ENCODE results near the gene OR4D2.
"Not testable (repeated sequence)": the region's sequence is repeated elsewhere in the genome, so short reads cannot be mapped to it uniquely, and the experiment has no call there.

Gene OR4D2

DNA sequence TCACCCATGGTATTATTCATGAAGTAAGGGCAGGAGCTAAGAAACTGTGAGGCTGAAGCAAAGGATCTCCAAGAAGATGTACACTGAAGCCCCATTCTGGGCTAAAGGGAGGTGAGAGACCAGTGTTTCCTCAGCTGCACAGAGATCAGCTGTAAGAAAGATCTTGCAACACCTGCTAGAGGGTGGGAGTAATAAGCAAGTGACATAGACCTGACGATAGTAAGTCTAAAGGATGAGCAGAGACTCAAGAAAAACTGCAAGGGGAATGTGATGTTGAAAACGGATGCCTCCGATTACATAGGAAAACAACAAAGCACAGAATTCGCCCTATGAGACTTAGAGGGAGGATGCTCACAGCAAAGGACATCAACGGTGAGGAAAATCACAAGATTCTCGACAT is at the start of gene OR4D2:
TSS of gene OR4D2 (plus strand) at position 301 of the 400 bp plus-strand sequence. CDS start 2,674 bp downstream, outside the sequence.
- TF ChIP-seq, protein P1, sequence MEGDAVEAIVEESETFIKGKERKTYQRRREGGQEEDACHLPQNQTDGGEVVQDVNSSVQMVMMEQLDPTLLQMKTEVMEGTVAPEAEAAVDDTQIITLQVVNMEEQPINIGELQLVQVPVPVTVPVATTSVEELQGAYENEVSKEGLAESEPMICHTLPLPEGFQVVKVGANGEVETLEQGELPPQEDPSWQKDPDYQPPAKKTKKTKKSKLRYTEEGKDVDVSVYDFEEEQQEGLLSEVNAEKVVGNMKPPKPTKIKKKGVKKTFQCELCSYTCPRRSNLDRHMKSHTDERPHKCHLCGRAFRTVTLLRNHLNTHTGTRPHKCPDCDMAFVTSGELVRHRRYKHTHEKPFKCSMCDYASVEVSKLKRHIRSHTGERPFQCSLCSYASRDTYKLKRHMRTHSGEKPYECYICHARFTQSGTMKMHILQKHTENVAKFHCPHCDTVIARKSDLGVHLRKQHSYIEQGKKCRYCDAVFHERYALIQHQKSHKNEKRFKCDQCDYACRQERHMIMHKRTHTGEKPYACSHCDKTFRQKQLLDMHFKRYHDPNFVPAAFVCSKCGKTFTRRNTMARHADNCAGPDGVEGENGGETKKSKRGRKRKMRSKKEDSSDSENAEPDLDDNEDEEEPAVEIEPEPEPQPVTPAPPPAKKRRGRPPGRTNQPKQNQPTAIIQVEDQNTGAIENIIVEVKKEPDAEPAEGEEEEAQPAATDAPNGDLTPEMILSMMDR (IDR thresholded peaks at IDR 0.05; ENCODE audit: control extremely low read depth, extremely low read depth, low read depth, missing control alignments) = no peak
- ChIA-PET POLR2A (no interaction called here), CTCF (interaction anchor here (1.3 kb wide), 1 partner anchor 10 kb away, joined by 4 read pairs; no protein-coding TSS in a partner anchor)
- no peak for DNase-seq (ENCODE audit: extremely low spot score)

DNA sequence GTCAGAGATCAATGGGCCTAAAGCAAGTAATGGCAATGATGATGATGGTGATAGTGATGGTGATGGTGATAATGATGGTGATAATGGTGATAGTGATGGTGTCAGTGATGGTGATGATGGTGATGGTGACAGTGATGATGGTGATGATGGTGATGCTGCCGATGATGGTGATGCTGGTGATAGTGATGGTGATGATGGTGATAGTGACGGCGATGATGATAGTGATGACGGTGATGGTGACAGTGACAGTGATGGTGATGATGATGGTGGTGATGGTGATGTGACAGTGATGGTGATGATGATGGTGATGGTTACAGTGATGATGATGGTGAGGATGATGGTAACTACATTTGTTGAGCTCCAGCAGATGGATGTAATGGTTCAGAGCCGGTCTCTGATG is 49.4 kb upstream of the OR4D2 start:
- no peak for DNase-seq (ENCODE audit: extremely low spot score)
- TF ChIP-seq, protein P1 (IDR thresholded peaks at IDR 0.05; ENCODE audit: control extremely low read depth, extremely low read depth, low read depth, missing control alignments) = no peak
- POLR2A ChIA-PET = no interaction called here
- CTCF ChIA-PET = interaction anchor here (0.8 to 5.9 kb wide), 2 partner anchors 17 to 259 kb away, joined by 3 to 74 read pairs; no protein-coding TSS in a partner anchor

DNA sequence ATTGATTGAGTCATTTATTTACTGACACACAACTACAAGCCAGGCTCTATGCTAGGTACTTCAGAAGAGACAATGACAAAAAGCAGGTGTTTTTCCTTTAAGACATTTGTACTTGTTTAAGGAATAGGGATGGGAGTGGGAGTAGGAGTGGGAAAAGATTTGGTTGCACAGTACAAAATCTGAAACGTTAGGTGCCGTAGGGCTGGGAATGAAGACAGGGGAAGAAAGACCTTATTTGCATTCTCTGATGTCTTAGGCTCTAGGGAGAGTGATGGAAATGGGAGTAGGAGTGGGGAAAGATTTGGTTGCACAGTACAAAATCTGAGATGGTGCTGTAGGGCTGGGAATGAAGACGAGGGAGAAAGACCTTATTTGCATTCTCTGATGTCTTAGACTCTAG is 47.3 kb upstream of the OR4D2 start:
- ChIA-PET CTCF (no interaction called here), POLR2A (no interaction called here)
- TF ChIP-seq, protein P1 (IDR thresholded peaks at IDR 0.05; ENCODE audit: control extremely low read depth, extremely low read depth, low read depth, missing control alignments) = no peak
- no peak for DNase-seq (ENCODE audit: extremely low spot score)

DNA sequence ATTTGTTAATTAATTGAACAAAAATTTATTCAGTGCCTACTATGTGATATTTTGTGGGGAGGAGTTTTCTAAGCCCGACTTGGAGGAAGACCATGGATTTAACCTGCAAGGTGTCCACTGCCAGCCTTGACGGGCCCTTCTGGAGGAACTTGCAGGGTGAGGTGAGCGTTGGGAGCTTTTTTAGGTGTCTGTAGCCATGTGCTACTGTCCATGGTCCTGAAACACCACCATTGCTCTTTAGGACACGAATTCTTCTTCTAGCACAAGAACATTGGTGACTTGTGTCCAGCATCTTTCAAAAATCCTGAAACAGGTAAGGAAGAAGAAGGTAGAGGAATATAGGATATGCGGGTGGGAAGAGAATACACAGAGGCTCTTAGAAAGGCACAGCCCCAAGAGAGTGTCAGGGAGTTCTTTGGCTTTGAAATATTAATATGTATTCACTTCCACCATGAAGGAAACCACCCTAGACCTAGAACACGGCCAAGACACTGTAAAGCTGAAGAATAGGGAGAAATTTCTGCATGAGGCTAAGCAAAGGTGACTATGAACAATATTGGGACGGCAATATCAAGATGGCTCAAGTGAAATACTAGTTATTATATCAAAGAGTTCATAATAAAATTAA is 46.5 kb upstream of the OR4D2 start:
- POLR2A ChIA-PET = interaction anchor here (0.5 kb wide), 1 partner anchor 37 kb away, joined by 3 read pairs; the partner anchor contains the start of gene DYNLL2
- CTCF ChIA-PET = no interaction called here
- DNase-seq (ENCODE audit: extremely low spot score) = peak; percentile 47
- TF ChIP-seq, protein P1 (IDR thresholded peaks at IDR 0.05; ENCODE audit: control extremely low read depth, extremely low read depth, low read depth, missing control alignments) = no peak

DNA sequence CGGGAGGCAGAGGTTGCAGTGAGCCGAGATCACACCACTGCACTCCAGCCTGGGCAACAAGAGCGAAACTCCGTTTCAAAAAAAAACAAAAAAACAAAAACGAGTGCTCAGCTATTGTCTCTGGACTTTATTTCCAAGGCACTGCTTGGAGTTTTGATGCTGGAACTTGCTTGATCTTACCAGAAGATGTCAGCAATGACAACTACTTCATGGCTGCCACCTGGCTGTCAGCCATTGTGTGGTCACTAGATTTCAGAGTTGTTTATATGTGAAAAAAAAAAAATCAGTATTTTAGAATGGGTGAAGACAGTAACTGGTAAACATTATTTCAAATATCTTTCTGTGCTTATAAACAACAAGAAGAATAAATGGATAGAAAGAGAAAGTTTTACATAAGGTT is 44.9 kb upstream of the OR4D2 start:
- peak; percentile 34 for DNase-seq (ENCODE audit: extremely low spot score)
- TF ChIP-seq, protein P1 (IDR thresholded peaks at IDR 0.05; ENCODE audit: control extremely low read depth, extremely low read depth, low read depth, missing control alignments) = peak; percentile 36
- ChIA-PET POLR2A (no interaction called here), CTCF (interaction anchor here (1.4 to 2.2 kb wide), 3 partner anchors 8 to 289 kb away, joined by 3 to 4 read pairs (median 3); no protein-coding TSS in a partner anchor)

DNA sequence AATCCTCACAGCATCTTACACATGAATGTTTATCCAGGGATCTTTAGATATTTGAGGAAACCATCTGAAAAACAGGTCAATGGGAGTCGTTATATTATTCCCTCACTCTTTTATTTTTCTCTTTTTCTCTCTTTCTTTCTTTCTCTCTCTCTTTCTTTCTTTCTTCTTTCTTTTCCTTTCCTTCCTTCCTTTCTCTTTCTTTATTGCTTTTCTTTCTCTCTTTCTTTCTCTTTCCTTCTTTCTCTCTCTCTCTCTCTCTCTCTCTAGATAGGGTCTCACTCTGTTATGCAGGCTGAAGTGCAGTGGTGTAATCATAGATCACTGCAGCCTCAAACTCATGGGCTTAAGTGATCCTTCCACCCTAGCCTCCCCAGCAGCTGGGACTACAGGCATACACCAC is 38.9 kb upstream of the OR4D2 start:
- POLR2A ChIA-PET = no interaction called here
- CTCF ChIA-PET = interaction anchor here (1.4 kb wide), 1 partner anchor 15 kb away, joined by 3 read pairs; no protein-coding TSS in a partner anchor
- DNase-seq (ENCODE audit: extremely low spot score) = no peak
- TF ChIP-seq, protein P1 (IDR thresholded peaks at IDR 0.05; ENCODE audit: control extremely low read depth, extremely low read depth, low read depth, missing control alignments) = no peak

DNA sequence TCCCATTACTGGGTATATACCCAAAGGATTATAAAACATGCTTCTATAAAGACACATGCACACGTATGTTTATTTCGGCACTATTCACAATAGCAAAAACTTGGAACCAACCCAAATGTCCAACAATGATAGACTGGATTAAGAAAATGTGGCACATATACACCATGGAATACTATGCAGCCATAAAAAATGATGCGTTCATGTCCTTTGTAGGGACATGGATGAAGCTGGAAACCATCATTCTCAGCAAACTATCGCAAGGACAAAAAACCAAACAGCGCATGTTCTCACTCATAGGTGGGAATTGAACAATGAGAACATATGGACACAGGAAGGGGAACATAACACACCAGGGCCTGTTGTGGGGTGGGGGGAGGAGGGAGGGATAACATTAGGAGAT is 34.1 kb upstream of the OR4D2 start:
- POLR2A ChIA-PET; CTCF ChIA-PET; DNase-seq (ENCODE audit: extremely low spot score): not testable (repeated sequence)
